ENCODE results near the gene GRM4. TPM values are rescaled to one million over a fixed set of nuclear protein-coding genes. Genes with fewer than 3 reads are reported as not detected.

The GRM4 gene
- total and polyA plus RNA-seq, 12 donors = not detected

GRCh38 chr6:34061348-34061747, 84.5 kb downstream of the GRM4 start:
- ATAC-seq = no peak
- no peak for DNase-seq
- no peak for TF ChIP-seq CTCF (IDR thresholded peaks at IDR 0.05)
- Histone ChIP-seq H3K36me3 (no peaks in the 10 kb centered on the region), H3K4me1 (peaks cover 0 to 16% (median 7%) of the 10 kb centered on the region in 9 donors), H3K4me3 (no peak overlapping the region), H3K27me3 (peaks cover 0 to 69% (median 25%) of the 10 kb centered on the region in 7 donors), H3K27ac (no peak overlapping the region), H3K9me3 (no peaks in the 10 kb centered on the region)
- intact Hi-C loops (cut with DNase I) = no loop called here
- 56 to 72% methylated on average over 3 of the region's 3 CpGs for WGBS, 2 donors

- Histone ChIP-seq H3K27me3 (peaks cover 0 to 69% (median 27%) of the 10 kb centered on the region in 7 donors), H3K4me3 (no peak overlapping the region), H3K9me3 (no peaks in the 10 kb centered on the region), H3K36me3 (no peaks in the 10 kb centered on the region), H3K27ac (no peak overlapping the region), H3K4me1 (peaks cover 0 to 13% (median 0%) of the 10 kb centered on the region in 9 donors)
- intact Hi-C loops (cut with DNase I) = loop anchor here in 4 of 10 donors (5.0 kb wide), 2 partner anchors 92 to 97 kb away; no protein-coding TSS in a partner anchor
- 89 to 95% methylated on average over 3 of the region's 3 CpGs for WGBS, 2 donors
- DNase-seq (no peak), ATAC-seq (no peak)
- no peak for TF ChIP-seq CTCF (IDR thresholded peaks at IDR 0.05)
Measured at GRCh38 chr6:34059914-34060313, 86.0 kb downstream of the GRM4 start.

- ATAC-seq (no peak), DNase-seq (no peak)
- Histone ChIP-seq H3K4me1 (peaks cover 0 to 13% (median 0%) of the 10 kb centered on the region in 9 donors), H3K9me3 (no peaks in the 10 kb centered on the region), H3K27me3 (peaks cover 0 to 69% (median 27%) of the 10 kb centered on the region in 7 donors), H3K27ac (no peak overlapping the region), H3K4me3 (no peak overlapping the region), H3K36me3 (no peaks in the 10 kb centered on the region)
- intact Hi-C loops (cut with DNase I) = loop anchor here in 4 of 10 donors (5.0 kb wide), 2 partner anchors 93 to 98 kb away; no protein-coding TSS in a partner anchor
- WGBS, 2 donors = 86 to 87% methylated on average over 17 of the region's 17 CpGs
- no peak for TF ChIP-seq CTCF (IDR thresholded peaks at IDR 0.05)
Measured at GRCh38 chr6:34059136-34059731, 86.7 kb downstream of the GRM4 start.

GRCh38 chr6:34057790-34058189, 88.1 kb downstream of the GRM4 start:
- peaks cover 0 to 69% (median 31%) of the 10 kb centered on the region in 7 donors for H3K27me3 ChIP-seq
- intact Hi-C loops (cut with DNase I) = loop anchor here in 4 of 10 donors (5.0 kb wide), 2 partner anchors 95 to 100 kb away; no protein-coding TSS in a partner anchor
- H3K4me3 ChIP-seq = no peak overlapping the region
- DNase-seq (no peak), ATAC-seq (no peak)
- no peaks in the 10 kb centered on the region for H3K36me3 ChIP-seq
- H3K27ac ChIP-seq = no peak overlapping the region
- TF ChIP-seq CTCF (IDR thresholded peaks at IDR 0.05) = no peak
- no peaks in the 10 kb centered on the region for H3K9me3 ChIP-seq
- peaks cover 0 to 13% (median 0%) of the 10 kb centered on the region in 9 donors for H3K4me1 ChIP-seq
- 99% methylated on average over 6 of the region's 6 CpGs for WGBS, 2 donors

Data from heart right ventricle (tissue), 16 donors.